ENCODE measurements around the gene ELOVL1. TPM values are rescaled to one million over a fixed set of nuclear protein-coding genes. Genes with fewer than 3 reads are reported as not detected.
A peak's percentile ranks its signal among the peaks of the same experiment; 100 is the strongest.

ELOVL1 gene
- total RNA-seq, 1 donor from 2014 or later: 39.9 TPM

DNA sequence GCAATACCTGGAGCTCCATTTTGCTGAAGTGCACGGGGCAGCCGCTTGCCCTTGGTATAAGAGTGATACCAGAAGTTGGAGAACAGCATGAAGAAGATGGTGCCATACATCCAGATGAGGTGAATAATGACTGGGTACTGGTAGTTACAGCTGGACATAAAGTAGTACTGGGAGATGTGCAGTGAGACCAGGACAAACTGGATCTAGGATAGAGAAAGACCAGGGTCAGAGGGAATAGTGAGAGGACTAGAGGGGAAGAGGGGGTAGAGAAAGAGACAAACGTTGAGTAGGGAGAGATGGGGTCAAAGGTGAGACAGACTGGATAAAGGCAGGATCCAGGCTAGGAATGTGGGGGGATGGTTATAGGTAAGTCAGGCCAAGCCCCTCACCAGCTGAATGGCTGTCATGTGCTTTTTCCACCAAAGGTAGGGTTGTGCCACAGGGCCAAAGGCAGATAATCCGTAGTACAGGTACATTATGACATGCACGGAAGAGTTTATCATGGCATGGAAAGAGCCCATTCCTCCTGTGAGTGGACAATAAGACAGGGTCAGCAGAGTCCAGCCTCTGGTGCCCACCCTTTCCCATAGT is 3.8 kb downstream of the ELOVL1 start:
- peaks cover 15 to 22% of the 10 kb centered on the region in 2 donors for H3K4me1 ChIP-seq
- intact Hi-C loops (cut with DNase I): no loop called here
- H3K27ac ChIP-seq: no peak overlapping the region
- H3K36me3 ChIP-seq: peaks cover 34 to 40% of the 10 kb centered on the region in 2 donors
- TF ChIP-seq, protein P1, sequence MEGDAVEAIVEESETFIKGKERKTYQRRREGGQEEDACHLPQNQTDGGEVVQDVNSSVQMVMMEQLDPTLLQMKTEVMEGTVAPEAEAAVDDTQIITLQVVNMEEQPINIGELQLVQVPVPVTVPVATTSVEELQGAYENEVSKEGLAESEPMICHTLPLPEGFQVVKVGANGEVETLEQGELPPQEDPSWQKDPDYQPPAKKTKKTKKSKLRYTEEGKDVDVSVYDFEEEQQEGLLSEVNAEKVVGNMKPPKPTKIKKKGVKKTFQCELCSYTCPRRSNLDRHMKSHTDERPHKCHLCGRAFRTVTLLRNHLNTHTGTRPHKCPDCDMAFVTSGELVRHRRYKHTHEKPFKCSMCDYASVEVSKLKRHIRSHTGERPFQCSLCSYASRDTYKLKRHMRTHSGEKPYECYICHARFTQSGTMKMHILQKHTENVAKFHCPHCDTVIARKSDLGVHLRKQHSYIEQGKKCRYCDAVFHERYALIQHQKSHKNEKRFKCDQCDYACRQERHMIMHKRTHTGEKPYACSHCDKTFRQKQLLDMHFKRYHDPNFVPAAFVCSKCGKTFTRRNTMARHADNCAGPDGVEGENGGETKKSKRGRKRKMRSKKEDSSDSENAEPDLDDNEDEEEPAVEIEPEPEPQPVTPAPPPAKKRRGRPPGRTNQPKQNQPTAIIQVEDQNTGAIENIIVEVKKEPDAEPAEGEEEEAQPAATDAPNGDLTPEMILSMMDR (IDR thresholded peaks at IDR 0.05): no peak
- H3K27me3 ChIP-seq: no peaks in the 10 kb centered on the region
- DNase-seq (ENCODE audit: low spot score in 2 of 2): no peak
- no peak overlapping the region for H3K4me3 ChIP-seq
- no peaks in the 10 kb centered on the region for H3K9me3 ChIP-seq

DNA sequence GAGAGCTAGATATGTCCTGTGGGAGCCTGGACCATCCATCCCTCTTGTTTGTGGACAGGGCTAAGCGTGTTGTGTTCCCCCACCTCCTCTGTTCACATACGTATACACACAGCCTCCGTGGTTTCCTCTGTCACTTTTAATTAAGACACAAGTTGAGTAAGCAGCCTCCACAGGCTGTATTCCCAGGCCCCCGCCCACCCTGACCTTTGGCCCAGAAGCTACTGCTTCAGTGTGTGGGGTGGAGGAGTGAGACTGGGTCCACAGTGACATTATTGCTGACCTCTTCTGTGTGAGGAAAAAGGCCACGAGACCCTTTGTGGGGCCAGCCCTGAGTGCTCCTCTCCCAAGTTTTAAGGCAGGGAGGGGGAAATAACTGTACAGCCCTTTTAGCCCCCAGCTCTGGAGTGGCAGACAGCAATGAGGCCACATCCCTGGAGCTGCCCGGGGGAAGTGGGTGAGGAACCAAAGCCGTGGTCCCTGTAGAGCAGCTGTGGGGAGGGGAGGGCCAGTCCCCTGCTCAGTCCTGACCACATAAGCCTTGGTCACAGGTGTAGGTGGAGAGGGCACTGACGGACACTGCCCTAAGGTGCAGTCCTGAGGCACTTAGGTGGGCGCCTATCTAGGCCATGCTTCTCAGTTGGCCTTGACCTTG is 4.4 kb downstream of the ELOVL1 start:
- TF ChIP-seq, protein P1 (IDR thresholded peaks at IDR 0.05): no peak
- intact Hi-C loops (cut with DNase I): no loop called here
- H3K27ac ChIP-seq: no peak overlapping the region
- H3K4me3 ChIP-seq: no peak overlapping the region
- no peaks in the 10 kb centered on the region for H3K27me3 ChIP-seq
- peaks cover 34 to 40% of the 10 kb centered on the region in 2 donors for H3K36me3 ChIP-seq
- H3K9me3 ChIP-seq: no peaks in the 10 kb centered on the region
- H3K4me1 ChIP-seq: peaks cover 11 to 18% of the 10 kb centered on the region in 2 donors
- DNase-seq (ENCODE audit: low spot score in 2 of 2): no peak

DNA sequence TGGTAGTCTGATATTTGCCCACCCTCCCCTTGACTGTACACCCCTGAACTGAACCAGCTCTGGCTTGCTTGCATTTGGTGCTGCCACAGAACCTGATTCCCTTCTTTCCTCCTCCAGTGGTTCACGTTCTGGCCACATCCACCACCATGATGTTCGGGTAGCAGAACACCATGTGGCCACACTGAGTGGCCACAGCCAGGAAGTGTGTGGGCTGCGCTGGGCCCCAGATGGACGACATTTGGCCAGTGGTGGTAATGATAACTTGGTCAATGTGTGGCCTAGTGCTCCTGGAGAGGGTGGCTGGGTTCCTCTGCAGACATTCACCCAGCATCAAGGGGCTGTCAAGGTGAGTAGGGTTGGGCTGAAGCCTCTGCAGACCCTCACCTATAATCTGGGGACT is 7.2 kb downstream of the ELOVL1 start:
- TF ChIP-seq, protein P1 (IDR thresholded peaks at IDR 0.05): no peak
- intact Hi-C loops (cut with DNase I): no loop called here
- no peaks in the 10 kb centered on the region for H3K9me3 ChIP-seq
- peaks cover 34 to 40% of the 10 kb centered on the region in 2 donors for H3K36me3 ChIP-seq
- no peak overlapping the region for H3K4me3 ChIP-seq
- H3K4me1 ChIP-seq: peaks cover 6 to 7% of the 10 kb centered on the region in 2 donors
- no peak for DNase-seq (ENCODE audit: low spot score in 2 of 2)
- no peaks in the 10 kb centered on the region for H3K27me3 ChIP-seq
- no peak overlapping the region for H3K27ac ChIP-seq

DNA sequence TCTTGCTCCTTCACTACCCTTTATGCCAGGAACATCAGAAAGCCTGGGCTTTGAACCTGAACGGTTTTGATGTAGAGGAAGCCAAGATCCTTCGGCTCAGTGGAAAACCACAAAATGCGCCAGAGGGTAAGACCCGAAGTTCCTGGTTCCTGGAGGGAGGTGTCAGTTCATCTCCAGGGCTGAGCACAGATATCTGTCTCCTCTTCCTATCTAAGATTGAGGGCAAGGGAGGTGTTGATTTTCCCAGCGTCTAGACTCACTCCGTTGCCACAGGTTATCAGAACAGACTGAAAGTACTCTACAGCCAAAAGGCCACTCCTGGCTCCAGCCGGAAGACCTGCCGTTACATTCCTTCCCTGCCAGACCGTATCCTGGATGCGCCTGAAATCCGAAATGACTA is 8.1 kb downstream of the ELOVL1 start:
- intact Hi-C loops (cut with DNase I): loop anchor here (5.0 to 10.0 kb wide), 5 partner anchors 93 to 677 kb away; partner anchors contain the start of genes HYI, PTPRF, YBX1 and ZNF691
- TF ChIP-seq, protein P1 (IDR thresholded peaks at IDR 0.05): no peak
- Histone ChIP-seq H3K27ac (no peak overlapping the region), H3K36me3 (peaks cover 26 to 33% of the 10 kb centered on the region in 2 donors), H3K27me3 (no peaks in the 10 kb centered on the region), H3K4me3 (no peak overlapping the region), H3K4me1 (peaks cover 6 to 7% of the 10 kb centered on the region in 2 donors), H3K9me3 (no peaks in the 10 kb centered on the region)
- no peak for DNase-seq (ENCODE audit: low spot score in 2 of 2)

DNA sequence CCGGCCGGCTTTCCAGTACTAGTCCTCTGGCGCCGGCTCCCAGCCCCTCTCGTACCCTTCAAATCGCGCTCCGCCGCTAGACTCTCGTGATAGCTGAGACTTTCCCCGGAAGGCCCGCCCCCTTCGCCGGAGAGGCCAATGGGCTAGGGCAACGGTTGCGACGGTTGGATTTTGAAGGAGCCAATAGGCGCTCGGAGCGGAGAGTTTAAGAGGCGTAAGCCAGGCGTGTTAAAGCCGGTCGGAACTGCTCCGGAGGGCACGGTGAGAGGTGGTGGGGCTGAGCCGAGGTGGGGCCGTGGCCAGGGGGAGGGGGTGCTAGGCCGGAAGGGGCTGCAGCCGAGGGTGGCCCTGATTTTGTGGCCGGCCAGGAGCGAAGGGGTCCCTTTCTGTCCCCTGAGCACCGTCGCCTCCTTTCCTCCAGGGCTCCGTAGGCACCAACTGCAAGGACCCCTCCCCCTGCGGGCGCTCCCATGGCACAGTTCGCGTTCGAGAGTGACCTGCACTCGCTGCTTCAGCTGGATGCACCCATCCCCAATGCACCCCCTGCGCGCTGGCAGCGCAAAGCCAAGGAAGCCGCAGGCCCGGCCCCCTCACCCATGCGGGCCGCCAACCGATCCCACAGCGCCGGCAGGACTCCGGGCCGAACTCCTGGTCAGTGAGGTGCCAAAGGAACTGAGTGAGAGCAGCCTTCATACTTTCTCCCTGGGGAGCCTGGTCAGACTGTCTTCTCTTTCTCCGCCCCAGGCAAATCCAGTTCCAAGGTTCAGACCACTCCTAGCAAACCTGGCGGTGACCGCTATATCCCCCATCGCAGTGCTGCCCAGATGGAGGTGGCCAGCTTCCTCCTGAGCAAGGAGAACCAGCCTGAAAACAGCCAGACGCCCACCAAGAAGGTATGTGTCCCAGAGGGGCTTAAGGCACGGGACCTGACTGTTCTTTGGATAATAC is 8.8 kb downstream of the ELOVL1 start, which contains the start of gene CDC20:
Gene CDC20, plus strand, starts transcription at position 236 of the 948 bp plus-strand sequence. Its CDS starts 235 bp downstream, at position 471.
- peak within 1 kb of the TSS; percentile 63 to 67 for H3K4me3 ChIP-seq

More for the DNA sequence above, 8.8 kb downstream of the ELOVL1 start, which contains the start of gene CDC20:
- TF ChIP-seq, protein P1 (IDR thresholded peaks at IDR 0.05): no peak
- peak; percentile 96 to 100 for DNase-seq (ENCODE audit: low spot score in 2 of 2)
- intact Hi-C loops (cut with DNase I): loop anchor here (1.0 to 10.0 kb wide), 8 partner anchors 9 to 677 kb away; partner anchors contain the start of genes ELOVL1, HYI, MED8 and PTPRF
- Histone ChIP-seq H3K4me1 (peaks cover 6 to 7% of the 10 kb centered on the region in 2 donors), H3K9me3 (no peaks in the 10 kb centered on the region), H3K36me3 (peaks cover 21 to 27% of the 10 kb centered on the region in 2 donors), H3K27me3 (no peaks in the 10 kb centered on the region), H3K27ac (peak within 1 kb of the TSS; percentile 84 to 86)

All from ascending aorta (tissue), 2 donors.